Right atrium auricular region (tissue), 2 donors: ENCODE results near the gene RALGPS2. TPM values are rescaled to one million over a fixed set of nuclear protein-coding genes. Genes with fewer than 3 reads are reported as not detected.
A peak's percentile ranks its signal among the peaks of the same experiment; 100 is the strongest.

Experiments used
- DNase-seq: peaks from one replicate; pipeline ENCODE4 v3.0.0-alpha.2; 2019; ENCODE audit warnings: low spot score
- H3K27ac ChIP-seq, 2 donors: fragments of 200-600 bp; sonication (generic); 1 replicate in 1 of 2; 2 replicates in 1 of 2; pipeline ENCODE4 v1.5.1; 2016 to 2019
- H3K27me3 ChIP-seq, 2 donors: fragments of 200-600 bp; sonication (generic); one replicate each; pipeline versions ENCODE4 v1.5.1 to v1.6.0; 2017 to 2019
- H3K36me3 ChIP-seq: fragments of 200-600 bp; sonication (generic); one replicate; pipeline ENCODE4 v1.5.1; 2016
- H3K4me1 ChIP-seq, 2 donors: fragments of 200-600 bp; sonication (generic); one replicate each; pipeline versions ENCODE4 v1.5.1 to v1.6.0; 2017 to 2019
- H3K4me3 ChIP-seq, 2 donors: fragments of 200-600 bp; sonication (generic); 1 replicate in 1 of 2; 2 replicates in 1 of 2; pipeline ENCODE4 v1.5.1; 2017 to 2019; ENCODE audit warnings: mild to moderate bottlenecking in 1 of 2, moderate library complexity in 1 of 2
- H3K9me3 ChIP-seq, 2 donors: fragments of 200-600 bp; sonication (generic); one replicate each; pipeline ENCODE4 v1.5.1; 2019
- CTCF ChIP-seq, 2 donors: fragments of 200-600 bp; sonication (generic); IDR thresholded peaks; one replicate each; pipeline ENCODE4 v1.5.1; 2019; ENCODE audit warnings: antibody characterized with exemption in 2 of 2
- total RNA-seq, 2 donors: library from RNA; depleted of rRNA; stranded (reverse); fragments of >200 nt; gene quantifications; one replicate each; pipeline ENCODE4 v1.1.0, GENCODE V29; 2016

The RALGPS2 gene
- total RNA-seq, 2 donors from 2014 or later, result 9.0 to 16.1 TPM

DNA sequence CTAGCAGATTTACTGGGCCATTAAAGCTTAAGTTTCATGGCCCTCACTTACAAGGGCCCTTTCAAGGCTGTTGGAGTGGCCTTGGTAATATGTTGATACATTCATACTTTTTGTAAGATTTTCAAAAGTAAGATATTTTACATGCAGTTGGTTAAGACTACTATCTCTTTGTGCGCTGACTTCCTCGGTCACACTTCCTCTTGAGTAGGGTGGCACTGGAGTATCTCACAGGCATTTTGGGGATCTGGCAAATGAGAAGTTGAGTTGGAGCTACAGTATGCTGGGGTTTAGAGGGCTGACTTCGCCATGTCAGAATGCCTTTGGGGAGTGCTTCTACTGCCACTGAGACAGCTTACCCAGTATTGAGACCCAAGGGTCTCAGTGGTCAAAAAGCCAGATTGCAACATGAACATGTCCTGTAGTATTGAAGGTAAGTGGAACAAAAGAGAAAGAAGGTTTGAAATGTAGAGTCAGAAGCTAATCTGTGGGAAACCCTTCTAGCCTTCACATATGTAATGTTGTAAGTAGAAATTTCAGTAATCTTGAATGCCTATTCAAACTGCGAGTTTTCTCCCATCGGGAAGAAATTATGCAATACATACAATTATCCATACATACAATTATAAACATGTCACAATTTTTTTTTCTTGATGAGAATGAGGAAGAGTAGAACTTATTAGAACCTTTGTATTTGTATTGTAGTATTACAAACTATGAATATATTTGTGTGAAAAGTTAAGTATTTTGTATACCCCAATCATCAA lies 32.3 kb upstream of the RALGPS2 start:
- H3K9me3 ChIP-seq, result no peaks in the 10 kb centered on the region
- H3K27ac ChIP-seq, result no peak overlapping the region
- no peak for DNase-seq
- no peaks in the 10 kb centered on the region for H3K4me1 ChIP-seq
- no peaks in the 10 kb centered on the region for H3K27me3 ChIP-seq
- no peak for TF ChIP-seq CTCF (IDR thresholded peaks at IDR 0.05)
- no peaks in the 10 kb centered on the region for H3K36me3 ChIP-seq
- H3K4me3 ChIP-seq, result no peak overlapping the region

GRCh38 chr1:178693366-178693765 lies 31.7 kb upstream of the RALGPS2 start:
- Histone ChIP-seq H3K9me3 (no peaks in the 10 kb centered on the region), H3K4me1 (no peaks in the 10 kb centered on the region), H3K27me3 (no peaks in the 10 kb centered on the region), H3K4me3 (no peak overlapping the region), H3K27ac (no peak overlapping the region), H3K36me3 (no peaks in the 10 kb centered on the region)
- TF ChIP-seq CTCF (IDR thresholded peaks at IDR 0.05), result peak in 1 of 2 donors; percentile 42
- DNase-seq, result no peak

- no peaks in the 10 kb centered on the region for H3K27me3 ChIP-seq
- no peak for DNase-seq
- H3K27ac ChIP-seq, result no peak overlapping the region
- H3K9me3 ChIP-seq, result no peaks in the 10 kb centered on the region
- no peaks in the 10 kb centered on the region for H3K36me3 ChIP-seq
- TF ChIP-seq CTCF (IDR thresholded peaks at IDR 0.05), result no peak
- no peak overlapping the region for H3K4me3 ChIP-seq
- H3K4me1 ChIP-seq, result no peaks in the 10 kb centered on the region
Measured at GRCh38 chr1:178694923-178695525, 30.0 kb upstream of the RALGPS2 start.

- Histone ChIP-seq H3K36me3 (no peaks in the 10 kb centered on the region), H3K4me3 (no peak overlapping the region), H3K9me3 (no peaks in the 10 kb centered on the region), H3K27ac (no peak overlapping the region), H3K4me1 (no peaks in the 10 kb centered on the region), H3K27me3 (no peaks in the 10 kb centered on the region)
- no peak for TF ChIP-seq CTCF (IDR thresholded peaks at IDR 0.05)
- no peak for DNase-seq
Measured at GRCh38 chr1:178702146-178702545, 22.9 kb upstream of the RALGPS2 start.

DNA sequence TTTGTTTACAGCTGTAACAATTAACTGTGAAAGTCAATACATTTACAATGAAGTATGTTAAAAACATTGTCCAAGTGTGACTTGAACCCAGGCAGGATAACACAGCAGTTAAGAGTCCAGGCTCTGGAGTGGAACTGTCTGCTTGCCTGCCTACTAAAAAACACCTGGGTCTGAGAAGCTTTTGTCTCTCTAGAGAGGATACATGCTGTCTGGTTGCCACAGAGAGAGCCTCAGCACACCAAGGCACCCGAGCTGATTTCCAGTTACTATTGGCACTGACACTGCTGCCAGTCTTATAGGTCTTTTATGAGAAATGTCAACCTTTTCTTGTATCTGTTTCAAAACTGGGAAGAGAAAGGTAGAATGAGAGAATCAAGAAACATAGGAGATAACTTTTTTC lies 20.2 kb upstream of the RALGPS2 start:
- no peak overlapping the region for H3K27ac ChIP-seq
- no peak for DNase-seq
- H3K9me3 ChIP-seq, result no peaks in the 10 kb centered on the region
- no peaks in the 10 kb centered on the region for H3K27me3 ChIP-seq
- H3K36me3 ChIP-seq, result no peaks in the 10 kb centered on the region
- H3K4me1 ChIP-seq, result no peaks in the 10 kb centered on the region
- no peak for TF ChIP-seq CTCF (IDR thresholded peaks at IDR 0.05)
- H3K4me3 ChIP-seq, result no peak overlapping the region
